Thyroid gland (tissue), 4 donors: ENCODE results near the gene SLC25A11.

Experiments used
- CTCF ChIP-seq, 6 experiments: fragments of 200-600 bp in 3 of 6; fragments of 450-650 bp in 3 of 6; sonication (generic) in 3 of 6; IDR thresholded peaks; one replicate each; pipeline ENCODE4 v1.5.1; 2016 to 2019; ENCODE audit warnings: antibody characterized with exemption in 6 of 6, mild to moderate bottlenecking in 2 of 6, inconsistent platforms in 1 of 6, moderate library complexity in 1 of 6
- POLR2A ChIP-seq, 2 donors: fragments of 450-650 bp; IDR thresholded peaks; one replicate each; pipeline ENCODE4 v1.6.1; 2017; ENCODE audit warnings: antibody characterized with exemption in 2 of 2, mild to moderate bottlenecking in 2 of 2, moderate library complexity in 1 of 2

GRCh38 chr17:4986403-4986802 lies 46.6 kb upstream of the SLC25A11 start:
- TF ChIP-seq CTCF (IDR thresholded peaks at IDR 0.05) (no peak), POLR2A (IDR thresholded peaks at IDR 0.05) (no peak)
